SK-N-SH (cell line): ENCODE data around the gene BMP7.

Experiments used
- CHD2 ChIP-seq: fragments of 150-350 bp; IDR thresholded peaks from 2 replicates; pipeline ENCODE4 v1.6.1; 2018; ENCODE audit warnings: low read length; ENCODE audit not compliant: partially characterized antibody
- CTCF ChIP-seq: fragments of 200-600 bp; sonication (generic); IDR thresholded peaks from 2 replicates; pipeline ENCODE4 v1.6.1; 2017; ENCODE audit warnings: antibody characterized with exemption, mild to moderate bottlenecking, moderate library complexity
- EP300 ChIP-seq, 2 experiments: IDR thresholded peaks; 2 replicates each; pipeline versions ENCODE4 v1.4.0 to v1.6.1; 2012; ENCODE audit warnings: borderline replicate concordance in 1 of 2, low read depth in 1 of 2, low read length in 1 of 2
- EZH2phosphoT487 ChIP-seq: fragments of 200-600 bp; sonication (generic); IDR thresholded peaks from 2 replicates; pipeline ENCODE4 v1.6.1; 2017; ENCODE audit warnings: low read depth, mixed run types, mild to moderate bottlenecking, antibody characterized with exemption, moderate library complexity, borderline replicate concordance
- POLR2AphosphoS5 ChIP-seq: IDR thresholded peaks from 2 replicates; pipeline ENCODE4 v1.6.1; 2012; ENCODE audit warnings: low read depth, low read length
- RAD21 ChIP-seq: IDR thresholded peaks from 2 replicates; pipeline ENCODE4 v1.6.1; 2012; ENCODE audit warnings: mild to moderate bottlenecking, low read length
- RFX5 ChIP-seq: IDR thresholded peaks from 2 replicates; pipeline ENCODE4 v1.6.1; 2012; ENCODE audit warnings: mild to moderate bottlenecking, improper control_type of control experiment, low read length
- TF ChIP-seq, protein P1 (sequence below): IDR thresholded peaks from 2 replicates; pipeline ENCODE4 v1.6.1; 2012; ENCODE audit warnings: mild to moderate bottlenecking, low read depth, low read length, moderate library complexity
- TF ChIP-seq, protein P2 (sequence below): IDR thresholded peaks from 2 replicates; pipeline ENCODE4; 2012

- TF ChIP-seq CTCF (no peak), RAD21 (no peak), POLR2AphosphoS5 (no peak), EZH2phosphoT487 (no peak), RFX5 (no peak), CHD2 (no peak), EP300 (IDR thresholded peaks at IDR 0.05; ENCODE audit: borderline replicate concordance in 1 of 2, low read depth in 1 of 2, low read length in 1 of 2) (no peak)
- TF ChIP-seq, protein P1, sequence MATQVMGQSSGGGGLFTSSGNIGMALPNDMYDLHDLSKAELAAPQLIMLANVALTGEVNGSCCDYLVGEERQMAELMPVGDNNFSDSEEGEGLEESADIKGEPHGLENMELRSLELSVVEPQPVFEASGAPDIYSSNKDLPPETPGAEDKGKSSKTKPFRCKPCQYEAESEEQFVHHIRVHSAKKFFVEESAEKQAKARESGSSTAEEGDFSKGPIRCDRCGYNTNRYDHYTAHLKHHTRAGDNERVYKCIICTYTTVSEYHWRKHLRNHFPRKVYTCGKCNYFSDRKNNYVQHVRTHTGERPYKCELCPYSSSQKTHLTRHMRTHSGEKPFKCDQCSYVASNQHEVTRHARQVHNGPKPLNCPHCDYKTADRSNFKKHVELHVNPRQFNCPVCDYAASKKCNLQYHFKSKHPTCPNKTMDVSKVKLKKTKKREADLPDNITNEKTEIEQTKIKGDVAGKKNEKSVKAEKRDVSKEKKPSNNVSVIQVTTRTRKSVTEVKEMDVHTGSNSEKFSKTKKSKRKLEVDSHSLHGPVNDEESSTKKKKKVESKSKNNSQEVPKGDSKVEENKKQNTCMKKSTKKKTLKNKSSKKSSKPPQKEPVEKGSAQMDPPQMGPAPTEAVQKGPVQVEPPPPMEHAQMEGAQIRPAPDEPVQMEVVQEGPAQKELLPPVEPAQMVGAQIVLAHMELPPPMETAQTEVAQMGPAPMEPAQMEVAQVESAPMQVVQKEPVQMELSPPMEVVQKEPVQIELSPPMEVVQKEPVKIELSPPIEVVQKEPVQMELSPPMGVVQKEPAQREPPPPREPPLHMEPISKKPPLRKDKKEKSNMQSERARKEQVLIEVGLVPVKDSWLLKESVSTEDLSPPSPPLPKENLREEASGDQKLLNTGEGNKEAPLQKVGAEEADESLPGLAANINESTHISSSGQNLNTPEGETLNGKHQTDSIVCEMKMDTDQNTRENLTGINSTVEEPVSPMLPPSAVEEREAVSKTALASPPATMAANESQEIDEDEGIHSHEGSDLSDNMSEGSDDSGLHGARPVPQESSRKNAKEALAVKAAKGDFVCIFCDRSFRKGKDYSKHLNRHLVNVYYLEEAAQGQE = no peak
- TF ChIP-seq, protein P2, sequence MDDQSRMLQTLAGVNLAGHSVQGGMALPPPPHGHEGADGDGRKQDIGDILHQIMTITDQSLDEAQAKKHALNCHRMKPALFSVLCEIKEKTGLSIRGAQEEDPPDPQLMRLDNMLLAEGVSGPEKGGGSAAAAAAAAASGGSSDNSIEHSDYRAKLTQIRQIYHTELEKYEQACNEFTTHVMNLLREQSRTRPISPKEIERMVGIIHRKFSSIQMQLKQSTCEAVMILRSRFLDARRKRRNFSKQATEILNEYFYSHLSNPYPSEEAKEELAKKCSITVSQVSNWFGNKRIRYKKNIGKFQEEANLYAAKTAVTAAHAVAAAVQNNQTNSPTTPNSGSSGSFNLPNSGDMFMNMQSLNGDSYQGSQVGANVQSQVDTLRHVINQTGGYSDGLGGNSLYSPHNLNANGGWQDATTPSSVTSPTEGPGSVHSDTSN = no peak
These were observed 113.1 kb downstream of the BMP7 start for GRCh38 chr20:57153238-57153905.
